ENCODE results near the gene PNN. TPM values are rescaled to one million over a fixed set of nuclear protein-coding genes. Genes with fewer than 3 reads are reported as not detected.

The PNN gene
- total RNA-seq, 1 experiment from 2014 or later: 167 TPM

- H4K20me1 ChIP-seq (ENCODE audit: control insufficient read depth, insufficient read depth, insufficient read length): no peaks in the 10 kb centered on the region
- H2BK15ac ChIP-seq (ENCODE audit: low read depth, low read length): no peak overlapping the region
- H2BK12ac ChIP-seq (ENCODE audit: insufficient read length, low read depth, low read length): no peak overlapping the region
Measured at GRCh38 chr14:39181026-39181692, 6.1 kb downstream of the PNN start.

More at GRCh38 chr14:39181026-39181692, 6.1 kb downstream of the PNN start:
- no peak overlapping the region for H3K27ac Mint-ChIP-seq
- H3T11ph ChIP-seq (ENCODE audit: low read length): no peak overlapping the region
- no peak overlapping the region for H3K4me3 Mint-ChIP-seq
- no peak overlapping the region for H4K91ac ChIP-seq (ENCODE audit: insufficient read length, low read depth, low read length)
- no peak overlapping the region for H3K4ac ChIP-seq (ENCODE audit: low read depth, low read length)
- TF ChIP-seq CTCF (conservative IDR thresholded peaks at IDR 0.05): no peak
- H4K8ac ChIP-seq (replicated peaks; ENCODE audit: insufficient read length, low read depth, low read length): no peak overlapping the region
- H3K4me1 Mint-ChIP-seq: peaks cover 10 to 19% of the 10 kb centered on the region in 2 experiments
- no peak overlapping the region for H4K5ac ChIP-seq (ENCODE audit: insufficient read length, low read depth, low read length)
- H2AFZ ChIP-seq (ENCODE audit: low read length): no peak overlapping the region
- H3K56ac ChIP-seq (ENCODE audit: insufficient read length, low read depth, low read length): no peak overlapping the region
- no peaks in the 10 kb centered on the region for H3K27me3 Mint-ChIP-seq (ENCODE audit: low read depth)
- no peaks in the 10 kb centered on the region for H3K4me1 ChIP-seq (ENCODE audit: insufficient read depth, low read length)
- H3K27ac ChIP-seq (ENCODE audit: insufficient read length, low read depth, low read length): no peak overlapping the region
- peaks cover 3% of the 10 kb centered on the region; the same call in 1 of the 2 replicates for H3K79me2 ChIP-seq (ENCODE audit: insufficient read depth, low read length)
- no peak overlapping the region for H3K18ac ChIP-seq (ENCODE audit: insufficient read length, low read depth, low read length)
- H3K9me3 ChIP-seq (ENCODE audit: control insufficient read depth, low read depth, low read length): no peaks in the 10 kb centered on the region
- no peak for DNase-seq
- H2BK5ac ChIP-seq (ENCODE audit: insufficient read length, low read length): no peak overlapping the region
- H3K23ac ChIP-seq (ENCODE audit: insufficient read length, low read depth, low read length): no peak overlapping the region
- peaks cover 3% of the 10 kb centered on the region for H3K79me1 ChIP-seq (ENCODE audit: insufficient read depth, low read depth, low read length, poor library complexity, severe bottlenecking)
- no peak overlapping the region for H2AK5ac ChIP-seq (ENCODE audit: insufficient read length, low read length)
- H2BK120ac ChIP-seq (ENCODE audit: low read depth, low read length, poor library complexity, severe bottlenecking): no peak overlapping the region
- no peak overlapping the region for H2BK20ac ChIP-seq (ENCODE audit: low read depth, low read length, poor library complexity, severe bottlenecking)
- no peaks in the 10 kb centered on the region for H3K9me3 Mint-ChIP-seq
- no peak overlapping the region for H3K14ac ChIP-seq (ENCODE audit: insufficient read depth, low read length)
- no peak overlapping the region for H3K9ac ChIP-seq (ENCODE audit: extremely low read depth, insufficient read length, low read length)
- H3K36me3 Mint-ChIP-seq (ENCODE audit: insufficient read depth in 1 of 3, low read depth in 3 of 3): peaks cover 10 to 48% (median 24%) of the 10 kb centered on the region in 3 experiments
- H3K27me3 ChIP-seq (ENCODE audit: insufficient read depth, low read length): no peaks in the 10 kb centered on the region
- WGBS (ENCODE audit: extremely low coverage, insufficient read length, low lambda C conversion rate): no CpG with 5 or more reads among the region's 7 CpGs
- H3K4me2 ChIP-seq (ENCODE audit: insufficient read depth, insufficient read length, low read length): no peak overlapping the region
- no peaks in the 10 kb centered on the region for H3K23me2 ChIP-seq (ENCODE audit: insufficient read length, low read depth, low read length, poor library complexity, severe bottlenecking)

All from H9 (cell line).